ENCODE data around the gene BCL2. TPM values are rescaled to one million over a fixed set of nuclear protein-coding genes. Genes with fewer than 3 reads are reported as not detected.

BCL2 gene
- total RNA-seq, 1 donor from 2014 or later = 16.5 TPM

- peaks cover 3% of the 10 kb centered on the region for H3K27me3 Mint-ChIP-seq
- peaks cover 11% of the 10 kb centered on the region for H3K36me3 Mint-ChIP-seq
- DNase-seq (ENCODE audit: extremely low spot score, unreplicated experiment) = no peak
- H3K9me3 Mint-ChIP-seq = peaks cover 3% of the 10 kb centered on the region
- H3K27ac Mint-ChIP-seq = no peak overlapping the region
- TF ChIP-seq CTCF (conservative IDR thresholded peaks at IDR 0.05) = no peak
- H3K4me3 Mint-ChIP-seq = no peak overlapping the region
- H3K4me1 Mint-ChIP-seq (ENCODE audit: unreplicated experiment) = peaks cover 14% of the 10 kb centered on the region
These were observed 177.8 kb downstream of the BCL2 start for GRCh38 chr18:63141778-63142176.

GRCh38 chr18:63140997-63141777 lies 178.4 kb downstream of the BCL2 start:
- TF ChIP-seq CTCF (conservative IDR thresholded peaks at IDR 0.05) = no peak
- Mint-ChIP-seq H3K4me1 (ENCODE audit: unreplicated experiment) (peaks cover 14% of the 10 kb centered on the region), H3K27me3 (peaks cover 3% of the 10 kb centered on the region), H3K9me3 (peaks cover 4% of the 10 kb centered on the region), H3K4me3 (no peak overlapping the region), H3K36me3 (peaks cover 11% of the 10 kb centered on the region), H3K27ac (no peak overlapping the region)
- DNase-seq (ENCODE audit: extremely low spot score, unreplicated experiment) = no peak

GRCh38 chr18:63140038-63140450 lies 179.5 kb downstream of the BCL2 start:
- Mint-ChIP-seq H3K27ac (no peak overlapping the region), H3K36me3 (peaks cover 11% of the 10 kb centered on the region), H3K4me1 (ENCODE audit: unreplicated experiment) (peaks cover 14% of the 10 kb centered on the region), H3K27me3 (peaks cover 3% of the 10 kb centered on the region), H3K4me3 (no peak overlapping the region), H3K9me3 (peaks cover 4% of the 10 kb centered on the region)
- no peak for TF ChIP-seq CTCF (conservative IDR thresholded peaks at IDR 0.05)
- no peak for DNase-seq (ENCODE audit: extremely low spot score, unreplicated experiment)

- peaks cover 10% of the 10 kb centered on the region for H3K4me1 Mint-ChIP-seq (ENCODE audit: unreplicated experiment)
- TF ChIP-seq CTCF (conservative IDR thresholded peaks at IDR 0.05) = no peak
- H3K4me3 Mint-ChIP-seq = no peak overlapping the region
- H3K9me3 Mint-ChIP-seq = peaks cover 4% of the 10 kb centered on the region
- no peak overlapping the region for H3K27ac Mint-ChIP-seq
- H3K36me3 Mint-ChIP-seq = peaks cover 7% of the 10 kb centered on the region
- H3K27me3 Mint-ChIP-seq = no peaks in the 10 kb centered on the region
- no peak for DNase-seq (ENCODE audit: extremely low spot score, unreplicated experiment)
These were observed 180.9 kb downstream of the BCL2 start for GRCh38 chr18:63138436-63139340.

GRCh38 chr18:63137999-63138435 lies 181.6 kb downstream of the BCL2 start:
- H3K27me3 Mint-ChIP-seq = no peaks in the 10 kb centered on the region

More at GRCh38 chr18:63137999-63138435, 181.6 kb downstream of the BCL2 start:
- Mint-ChIP-seq H3K27ac (no peak overlapping the region), H3K36me3 (peaks cover 7% of the 10 kb centered on the region), H3K4me3 (no peak overlapping the region), H3K4me1 (ENCODE audit: unreplicated experiment) (peaks cover 7% of the 10 kb centered on the region), H3K9me3 (peaks cover 4% of the 10 kb centered on the region)
- no peak for TF ChIP-seq CTCF (conservative IDR thresholded peaks at IDR 0.05)
- DNase-seq (ENCODE audit: extremely low spot score, unreplicated experiment) = no peak
